Measurements from ENCODE around the gene SH2D1B.

DNA sequence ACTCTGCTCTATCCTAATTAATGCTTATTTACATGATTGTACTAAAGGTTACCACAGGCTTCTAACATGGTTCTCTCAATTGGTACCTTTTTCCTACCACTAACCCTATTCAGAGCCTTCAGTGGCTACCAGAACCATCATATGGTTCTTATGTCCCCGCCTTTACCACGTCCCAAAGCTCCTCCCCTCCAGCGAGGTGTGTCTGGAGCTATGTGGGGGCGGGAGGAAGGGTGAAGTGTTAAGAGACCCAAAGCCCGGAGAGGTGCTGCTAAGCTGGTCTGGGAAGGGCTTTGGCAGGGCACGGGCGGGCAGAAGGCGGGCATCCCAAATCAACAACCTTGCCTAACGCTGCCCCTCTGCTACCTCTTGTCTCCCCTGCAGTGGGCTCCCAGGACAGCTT is 45.3 kb downstream of the SH2D1B start:
- TF ChIP-seq RXRA (IDR thresholded peaks at IDR 0.05; ENCODE audit: borderline replicate concordance, low read depth) (no peak), TAF1 (IDR thresholded peaks at IDR 0.05; ENCODE audit: borderline replicate concordance, low read depth, low read length) (no peak), EZH2phosphoT487 (IDR thresholded peaks at IDR 0.05; ENCODE audit: borderline replicate concordance, low read depth) (no peak), POLR2AphosphoS5 (IDR thresholded peaks at IDR 0.05; ENCODE audit: low read depth, low read length) (no peak)
- TF ChIP-seq, protein P1, sequence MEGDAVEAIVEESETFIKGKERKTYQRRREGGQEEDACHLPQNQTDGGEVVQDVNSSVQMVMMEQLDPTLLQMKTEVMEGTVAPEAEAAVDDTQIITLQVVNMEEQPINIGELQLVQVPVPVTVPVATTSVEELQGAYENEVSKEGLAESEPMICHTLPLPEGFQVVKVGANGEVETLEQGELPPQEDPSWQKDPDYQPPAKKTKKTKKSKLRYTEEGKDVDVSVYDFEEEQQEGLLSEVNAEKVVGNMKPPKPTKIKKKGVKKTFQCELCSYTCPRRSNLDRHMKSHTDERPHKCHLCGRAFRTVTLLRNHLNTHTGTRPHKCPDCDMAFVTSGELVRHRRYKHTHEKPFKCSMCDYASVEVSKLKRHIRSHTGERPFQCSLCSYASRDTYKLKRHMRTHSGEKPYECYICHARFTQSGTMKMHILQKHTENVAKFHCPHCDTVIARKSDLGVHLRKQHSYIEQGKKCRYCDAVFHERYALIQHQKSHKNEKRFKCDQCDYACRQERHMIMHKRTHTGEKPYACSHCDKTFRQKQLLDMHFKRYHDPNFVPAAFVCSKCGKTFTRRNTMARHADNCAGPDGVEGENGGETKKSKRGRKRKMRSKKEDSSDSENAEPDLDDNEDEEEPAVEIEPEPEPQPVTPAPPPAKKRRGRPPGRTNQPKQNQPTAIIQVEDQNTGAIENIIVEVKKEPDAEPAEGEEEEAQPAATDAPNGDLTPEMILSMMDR (IDR thresholded peaks at IDR 0.05): no peak
- TF ChIP-seq, protein P2, sequence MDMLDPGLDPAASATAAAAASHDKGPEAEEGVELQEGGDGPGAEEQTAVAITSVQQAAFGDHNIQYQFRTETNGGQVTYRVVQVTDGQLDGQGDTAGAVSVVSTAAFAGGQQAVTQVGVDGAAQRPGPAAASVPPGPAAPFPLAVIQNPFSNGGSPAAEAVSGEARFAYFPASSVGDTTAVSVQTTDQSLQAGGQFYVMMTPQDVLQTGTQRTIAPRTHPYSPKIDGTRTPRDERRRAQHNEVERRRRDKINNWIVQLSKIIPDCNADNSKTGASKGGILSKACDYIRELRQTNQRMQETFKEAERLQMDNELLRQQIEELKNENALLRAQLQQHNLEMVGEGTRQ (IDR thresholded peaks at IDR 0.05; ENCODE audit: borderline replicate concordance, low read depth, low read length): no peak
- TF ChIP-seq, protein P3, sequence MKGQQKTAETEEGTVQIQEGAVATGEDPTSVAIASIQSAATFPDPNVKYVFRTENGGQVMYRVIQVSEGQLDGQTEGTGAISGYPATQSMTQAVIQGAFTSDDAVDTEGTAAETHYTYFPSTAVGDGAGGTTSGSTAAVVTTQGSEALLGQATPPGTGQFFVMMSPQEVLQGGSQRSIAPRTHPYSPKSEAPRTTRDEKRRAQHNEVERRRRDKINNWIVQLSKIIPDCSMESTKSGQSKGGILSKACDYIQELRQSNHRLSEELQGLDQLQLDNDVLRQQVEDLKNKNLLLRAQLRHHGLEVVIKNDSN (IDR thresholded peaks at IDR 0.05; ENCODE audit: borderline replicate concordance, low read depth): no peak
- TF ChIP-seq, protein P4, sequence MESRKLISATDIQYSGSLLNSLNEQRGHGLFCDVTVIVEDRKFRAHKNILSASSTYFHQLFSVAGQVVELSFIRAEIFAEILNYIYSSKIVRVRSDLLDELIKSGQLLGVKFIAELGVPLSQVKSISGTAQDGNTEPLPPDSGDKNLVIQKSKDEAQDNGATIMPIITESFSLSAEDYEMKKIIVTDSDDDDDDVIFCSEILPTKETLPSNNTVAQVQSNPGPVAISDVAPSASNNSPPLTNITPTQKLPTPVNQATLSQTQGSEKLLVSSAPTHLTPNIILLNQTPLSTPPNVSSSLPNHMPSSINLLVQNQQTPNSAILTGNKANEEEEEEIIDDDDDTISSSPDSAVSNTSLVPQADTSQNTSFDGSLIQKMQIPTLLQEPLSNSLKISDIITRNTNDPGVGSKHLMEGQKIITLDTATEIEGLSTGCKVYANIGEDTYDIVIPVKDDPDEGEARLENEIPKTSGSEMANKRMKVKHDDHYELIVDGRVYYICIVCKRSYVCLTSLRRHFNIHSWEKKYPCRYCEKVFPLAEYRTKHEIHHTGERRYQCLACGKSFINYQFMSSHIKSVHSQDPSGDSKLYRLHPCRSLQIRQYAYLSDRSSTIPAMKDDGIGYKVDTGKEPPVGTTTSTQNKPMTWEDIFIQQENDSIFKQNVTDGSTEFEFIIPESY (IDR thresholded peaks at IDR 0.05; ENCODE audit: borderline replicate concordance, low read depth): no peak

Measured in SK-N-SH (cell line).